C4-2B (cell line): ENCODE measurements around the gene CCDC186.

Experiments used
- H3K27ac ChIP-seq: fragments of 450-650 bp; 2 replicates; pipeline ENCODE4 v1.5.1; 2017
- ZFX ChIP-seq: fragments of 450-650 bp; IDR thresholded peaks from 2 replicates; pipeline ENCODE4 v1.6.1; 2017
- TF ChIP-seq, protein P1 (sequence below): fragments of 450-650 bp; conservative IDR thresholded peaks from 2 replicates; pipeline ENCODE4 v1.5.1; 2017; ENCODE audit warnings: mild to moderate bottlenecking

Gene CCDC186

DNA sequence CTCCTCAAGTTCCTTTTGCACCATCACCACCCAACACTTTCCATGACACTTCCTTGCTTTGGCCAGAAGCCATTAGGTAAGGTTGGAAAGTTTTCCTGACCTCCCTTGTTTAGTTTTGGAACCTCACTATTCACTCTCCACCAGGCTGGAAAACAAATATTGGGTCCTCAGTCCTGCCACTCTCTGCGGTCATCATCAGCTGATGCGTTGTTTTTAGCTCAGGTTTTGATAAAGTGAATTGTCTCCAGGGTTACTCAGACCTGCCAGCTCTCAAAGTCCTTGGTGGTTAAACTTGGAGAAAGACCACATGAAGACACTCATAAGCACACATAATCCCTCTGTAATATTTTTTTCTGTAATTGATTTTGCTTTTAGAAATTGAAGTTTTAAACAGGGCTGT, 55.5 kb downstream of the CCDC186 start:
- H3K27ac ChIP-seq: no peak overlapping the region
- no peak for TF ChIP-seq ZFX
- TF ChIP-seq, protein P1, sequence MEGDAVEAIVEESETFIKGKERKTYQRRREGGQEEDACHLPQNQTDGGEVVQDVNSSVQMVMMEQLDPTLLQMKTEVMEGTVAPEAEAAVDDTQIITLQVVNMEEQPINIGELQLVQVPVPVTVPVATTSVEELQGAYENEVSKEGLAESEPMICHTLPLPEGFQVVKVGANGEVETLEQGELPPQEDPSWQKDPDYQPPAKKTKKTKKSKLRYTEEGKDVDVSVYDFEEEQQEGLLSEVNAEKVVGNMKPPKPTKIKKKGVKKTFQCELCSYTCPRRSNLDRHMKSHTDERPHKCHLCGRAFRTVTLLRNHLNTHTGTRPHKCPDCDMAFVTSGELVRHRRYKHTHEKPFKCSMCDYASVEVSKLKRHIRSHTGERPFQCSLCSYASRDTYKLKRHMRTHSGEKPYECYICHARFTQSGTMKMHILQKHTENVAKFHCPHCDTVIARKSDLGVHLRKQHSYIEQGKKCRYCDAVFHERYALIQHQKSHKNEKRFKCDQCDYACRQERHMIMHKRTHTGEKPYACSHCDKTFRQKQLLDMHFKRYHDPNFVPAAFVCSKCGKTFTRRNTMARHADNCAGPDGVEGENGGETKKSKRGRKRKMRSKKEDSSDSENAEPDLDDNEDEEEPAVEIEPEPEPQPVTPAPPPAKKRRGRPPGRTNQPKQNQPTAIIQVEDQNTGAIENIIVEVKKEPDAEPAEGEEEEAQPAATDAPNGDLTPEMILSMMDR: no peak

DNA sequence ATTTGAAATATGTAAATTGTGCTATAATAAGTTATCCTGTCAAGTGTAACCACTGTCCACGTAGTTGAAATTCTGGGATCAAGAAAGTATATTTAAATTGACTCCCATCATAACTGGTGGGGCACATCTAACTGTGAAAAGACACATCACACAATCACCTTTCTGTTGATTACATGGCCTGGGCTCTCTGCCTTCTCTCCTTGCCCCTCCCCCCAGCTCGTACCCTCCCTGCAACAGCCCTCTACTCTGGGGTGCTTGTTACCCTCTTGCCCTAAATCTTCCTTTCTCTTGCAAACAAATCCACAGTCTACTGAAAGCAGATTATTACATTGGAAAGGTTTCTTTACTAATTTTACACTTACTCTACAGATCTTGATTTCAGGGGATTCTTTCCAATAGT, 56.3 kb downstream of the CCDC186 start:
- TF ChIP-seq, protein P1: no peak
- TF ChIP-seq ZFX: no peak

DNA sequence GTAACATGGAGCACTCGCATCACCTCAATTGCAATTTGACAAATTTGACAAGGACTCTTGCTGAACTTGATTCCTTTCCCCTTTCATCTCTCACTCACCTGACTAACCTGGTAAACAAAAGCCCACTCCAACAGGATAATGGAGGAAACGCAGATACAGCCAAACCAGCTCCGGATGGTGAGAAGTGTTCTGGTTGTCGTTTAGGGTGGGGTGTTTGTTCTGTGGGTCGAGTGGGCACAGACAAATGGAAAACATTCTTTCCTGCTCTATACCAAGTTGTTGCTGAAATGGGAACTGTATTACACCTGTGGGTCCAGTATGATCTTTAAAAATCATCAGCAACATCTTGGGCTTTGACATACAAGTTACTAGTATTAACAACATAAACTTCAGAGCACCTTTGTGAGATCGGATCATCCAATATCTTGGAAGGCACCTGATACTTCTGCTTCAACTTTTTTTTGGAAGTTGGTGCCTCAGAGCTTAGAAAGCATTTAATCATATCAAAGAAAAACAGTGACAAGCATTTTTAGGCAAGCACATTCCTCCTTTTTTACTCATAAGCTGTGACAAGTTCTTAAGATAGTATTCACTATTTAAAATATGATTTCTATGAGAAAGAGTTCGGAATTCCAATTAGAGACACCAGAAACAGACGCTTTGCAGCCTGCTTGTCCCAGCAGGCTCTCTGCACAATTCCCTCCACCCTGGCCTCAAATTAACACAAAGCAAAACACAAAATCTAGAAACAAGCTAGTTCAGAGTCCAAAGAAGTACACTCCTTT, 58.1 kb downstream of the CCDC186 start:
- H3K27ac ChIP-seq: no peak overlapping the region
- TF ChIP-seq, protein P1: no peak
- TF ChIP-seq ZFX: no peak

More for the DNA sequence above, 56.3 kb downstream of the CCDC186 start:
- no peak overlapping the region for H3K27ac ChIP-seq

DNA sequence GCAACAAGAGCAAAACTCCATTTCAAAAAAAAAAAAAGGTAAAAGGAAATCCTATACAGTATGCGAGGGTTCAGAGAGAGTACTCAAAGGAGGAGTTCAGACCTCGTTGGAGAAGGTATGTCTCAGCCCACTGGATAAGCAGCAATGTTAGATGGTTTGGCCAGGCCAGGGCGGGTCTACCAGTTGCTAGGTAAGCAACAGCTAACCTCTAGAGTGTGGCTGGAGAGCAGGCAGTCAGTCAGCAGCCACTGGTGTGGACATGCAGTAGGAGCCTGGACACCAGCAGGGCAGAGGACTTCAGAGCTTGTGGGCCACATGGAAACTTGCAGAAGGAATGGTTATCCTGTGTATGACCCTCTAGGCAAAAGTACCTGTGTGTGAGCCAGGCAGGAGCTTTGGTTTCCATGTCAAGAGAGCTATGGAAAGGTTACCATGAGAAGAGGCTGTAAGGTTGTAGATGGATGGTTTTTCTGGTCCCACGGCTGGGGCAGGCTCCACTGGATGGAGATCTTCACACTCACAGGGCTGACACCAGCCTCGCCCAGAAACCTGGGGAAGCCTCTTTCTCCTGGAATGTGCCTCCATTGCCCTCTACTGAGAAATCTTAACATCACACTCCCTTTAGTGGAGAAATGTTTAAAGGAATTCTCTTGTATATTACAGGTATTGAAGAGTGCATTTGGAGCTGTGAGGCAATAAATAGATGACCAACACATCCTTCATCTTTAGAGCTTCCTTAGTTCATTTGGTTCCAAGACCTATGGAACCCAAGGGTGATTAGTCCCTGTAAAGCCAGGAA, 63.6 kb downstream of the CCDC186 start:
- no peak overlapping the region for H3K27ac ChIP-seq
- TF ChIP-seq, protein P1: peak; percentile 72
- no peak for TF ChIP-seq ZFX

DNA sequence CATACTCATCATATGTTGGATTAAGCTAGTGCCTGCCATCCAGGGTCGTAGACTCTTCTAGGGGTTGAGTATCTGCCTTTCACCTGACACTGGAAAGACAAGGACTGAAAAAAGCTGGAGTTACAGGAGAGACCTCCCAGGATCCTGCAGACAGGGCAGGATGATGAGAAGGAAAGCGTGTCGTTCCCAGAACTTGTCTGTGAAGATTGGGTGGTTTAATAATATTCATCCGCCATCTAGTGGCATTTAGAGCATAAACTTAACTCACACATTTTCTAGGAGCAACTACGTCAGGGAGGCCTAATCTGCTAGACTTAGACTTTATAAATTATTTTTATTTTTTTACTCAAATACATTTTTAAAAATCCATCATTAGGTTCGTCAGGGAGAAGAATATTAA, 70.7 kb downstream of the CCDC186 start:
- TF ChIP-seq, protein P1: peak; percentile 76
- TF ChIP-seq ZFX: no peak
- H3K27ac ChIP-seq: no peak overlapping the region

DNA sequence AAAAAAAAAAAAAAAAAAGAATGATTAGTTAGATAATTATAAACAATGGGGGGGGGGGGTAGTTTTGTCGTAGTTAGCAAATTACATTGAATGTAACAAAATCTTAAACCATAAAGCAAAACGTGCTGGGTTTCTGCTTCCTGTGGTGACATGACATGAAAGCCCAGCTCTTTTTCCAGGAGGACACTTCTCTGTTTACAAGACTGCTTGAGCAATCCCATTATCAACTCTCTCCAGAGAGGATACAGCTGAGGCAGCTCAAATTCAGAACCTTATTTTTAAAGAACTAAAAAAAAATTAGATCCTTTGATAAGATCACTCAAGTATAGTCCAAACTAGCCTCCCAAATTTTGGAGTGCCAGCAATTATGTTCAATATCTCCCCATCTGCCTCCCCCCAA, 71.7 kb downstream of the CCDC186 start:
- no peak overlapping the region for H3K27ac ChIP-seq
- TF ChIP-seq ZFX: no peak
- TF ChIP-seq, protein P1: no peak
